H1 (cell line): ENCODE measurements around the gene MOV10L1. TPM values are rescaled to one million over a fixed set of nuclear protein-coding genes. Genes with fewer than 3 reads are reported as not detected.

Experiments
- CTCF ChIA-PET: fragments of 300-600 bp; sonication (Branson Sonifier 250); formaldehyde crosslinking; loops from one replicate; lab custom pipeline; 2021; ENCODE audit not compliant: partially characterized antibody; lab: Charles Lee
- POLR2A ChIA-PET: fragments of 300-600 bp; sonication (Branson Sonifier 250); formaldehyde crosslinking; loops from one replicate; lab custom pipeline; 2021; ENCODE audit warnings: inconsistent platforms; ENCODE audit not compliant: partially characterized antibody; lab: Charles Lee
- DNase-seq, 2 experiments: peaks; one replicate each; pipeline versions ENCODE4 v3.0.0 to v3.0.0-alpha.2; 2010 to 2022; ENCODE audit warnings: low spot score in 2 of 2, low read depth in 1 of 2, mixed read lengths in 1 of 2
- FAIRE-seq: peaks from 2 replicates; lab custom pipeline; 2011; peaks lifted over from hg19 to GRCh38; lab: Jason Lieb, UNC
- H2AFZ ChIP-seq: 2 replicates; pipeline ENCODE4 v1.8.1; 2012; ENCODE audit warnings: low read length, inconsistent platforms
- H2AK5ac ChIP-seq: 2 replicates; pipeline ENCODE4 v1.6.1; 2013; ENCODE audit warnings: low read depth, low read length
- H2BK120ac ChIP-seq: replicated peaks from 2 replicates; pipeline ENCODE3; 2013; ENCODE audit warnings: low read depth, low read length, inconsistent platforms
- H2BK12ac ChIP-seq: 2 replicates; pipeline ENCODE4 v1.6.1; 2013; ENCODE audit warnings: low read depth, low read length
- H2BK15ac ChIP-seq: 2 replicates; pipeline ENCODE4 v1.6.1; 2013; ENCODE audit warnings: low read length
- H2BK20ac ChIP-seq: 2 replicates; pipeline ENCODE4 v1.6.1; 2013; ENCODE audit warnings: low read length
- H2BK5ac ChIP-seq: 2 replicates; pipeline ENCODE4 v1.6.1; 2013; ENCODE audit warnings: low read depth, low read length
- H3K14ac ChIP-seq: 2 replicates; pipeline ENCODE4 v1.6.1; 2013; ENCODE audit warnings: inconsistent platforms; ENCODE audit not compliant: insufficient read length
- H3K18ac ChIP-seq: 2 replicates; pipeline ENCODE4 v1.6.1; 2013; ENCODE audit warnings: low read length; ENCODE audit errors: extremely low read depth
- H3K23ac ChIP-seq: 2 replicates; pipeline ENCODE4 v1.6.1; 2013; ENCODE audit warnings: inconsistent platforms; ENCODE audit not compliant: insufficient read length
- H3K23me2 ChIP-seq: 2 replicates; pipeline ENCODE4 v1.6.1; 2013; ENCODE audit warnings: low read depth, low read length
- H3K27ac ChIP-seq: 2 replicates; pipeline ENCODE4 v1.6.1; 2011; ENCODE audit warnings: low read depth, low read length, inconsistent platforms
- H3K27me3 ChIP-seq, 4 experiments: replicated peaks in 1 of 4; 1 replicate in 1 of 4; 2 replicates in 3 of 4; pipeline versions ENCODE4 v1.6.1 to v1.8.1; 2011 to 2013; ENCODE audit warnings: low read length in 3 of 4, mild to moderate bottlenecking in 3 of 4, inconsistent platforms in 2 of 4, mixed read lengths in 2 of 4, moderate library complexity in 1 of 4; ENCODE audit not compliant: control insufficient read depth in 3 of 4, insufficient read depth in 3 of 4; ENCODE audit errors: extremely low read depth in 1 of 4
- H3K36me3 ChIP-seq, 4 experiments: 2 replicates each; pipeline versions ENCODE4 v1.6.1 to v1.8.1; 2011 to 2013; ENCODE audit warnings: mild to moderate bottlenecking in 4 of 4, low read length in 3 of 4, moderate library complexity in 2 of 4, control low read depth in 1 of 4, inconsistent platforms in 1 of 4; ENCODE audit not compliant: insufficient read depth in 4 of 4, control insufficient read depth in 2 of 4
- H3K4ac ChIP-seq: replicated peaks from 2 replicates; pipeline ENCODE3; 2013; ENCODE audit warnings: low read length, low read depth, mixed read lengths, inconsistent platforms; ENCODE audit not compliant: insufficient read length
- H3K4me1 ChIP-seq, 4 experiments: replicated peaks in 1 of 4; 1 replicate in 1 of 4; 2 replicates in 3 of 4; pipeline versions ENCODE4 v1.6.1 to v1.8.1; 2011 to 2013; ENCODE audit warnings: low read length in 3 of 4, inconsistent platforms in 2 of 4, mixed read lengths in 1 of 4; ENCODE audit not compliant: insufficient read depth in 4 of 4, control insufficient read depth in 3 of 4
- H3K4me2 ChIP-seq, 2 experiments: 2 replicates each; pipeline versions ENCODE4 v1.6.1 to v1.8.1; 2011 to 2013; ENCODE audit warnings: low read depth in 2 of 2, low read length in 2 of 2, control low read depth in 1 of 2, inconsistent platforms in 1 of 2, mild to moderate bottlenecking in 1 of 2; ENCODE audit not compliant: insufficient read depth in 1 of 2
- H3K4me3 ChIP-seq, 4 experiments: fragments of 200-600, 300-600 bp in 1 of 4; sonication (generic), shearing (Covaris generic), sonication (Bioruptor Twin) in 1 of 4; 2 replicates each; pipeline versions ENCODE4 v1.5.1 to v1.8.1; 2011 to 2016; ENCODE audit warnings: low read length in 4 of 4, low read depth in 3 of 4, control low read depth in 2 of 4, inconsistent platforms in 2 of 4, mild to moderate bottlenecking in 2 of 4, mixed read lengths in 1 of 4, moderate library complexity in 1 of 4; ENCODE audit not compliant: insufficient read depth in 2 of 4; ENCODE audit errors: extremely low read depth in 1 of 4
- H3K56ac ChIP-seq: replicated peaks from 2 replicates; pipeline ENCODE3; 2013; ENCODE audit warnings: low read depth, mild to moderate bottlenecking, mixed read lengths, low read length, inconsistent platforms; ENCODE audit not compliant: insufficient read length
- H3K79me1 ChIP-seq: 2 replicates; pipeline ENCODE4 v1.6.1; 2013; ENCODE audit warnings: low read depth, low read length, control low read depth
- H3K79me2 ChIP-seq, 2 experiments: 2 replicates each; pipeline versions ENCODE4 v1.6.1 to v1.8.1; 2012 to 2013; ENCODE audit warnings: low read length in 2 of 2, mild to moderate bottlenecking in 2 of 2, inconsistent platforms in 1 of 2; ENCODE audit not compliant: insufficient read depth in 2 of 2, control insufficient read depth in 1 of 2
- H3K9ac ChIP-seq, 4 experiments: replicated peaks in 1 of 4; 1 replicate in 1 of 4; 2 replicates in 3 of 4; pipeline versions ENCODE4 v1.6.1 to v1.8.1; 2011 to 2013; ENCODE audit warnings: low read depth in 3 of 4, low read length in 3 of 4, control low read depth in 2 of 4, mild to moderate bottlenecking in 2 of 4, moderate library complexity in 2 of 4, inconsistent platforms in 1 of 4; ENCODE audit errors: extremely low read depth in 1 of 4
- H3K9me3 ChIP-seq, 2 experiments: 2 replicates each; pipeline versions ENCODE4 v1.6.1 to v1.8.1; 2012 to 2013; ENCODE audit warnings: mild to moderate bottlenecking in 2 of 2, moderate library complexity in 2 of 2, control low read depth in 1 of 2, inconsistent platforms in 1 of 2, low read depth in 1 of 2, low read length in 1 of 2, mixed read lengths in 1 of 2; ENCODE audit not compliant: insufficient read depth in 2 of 2
- H4K20me1 ChIP-seq, 2 experiments: replicated peaks in 1 of 2; 2 replicates each; pipeline versions ENCODE3 to v1.8.1; 2011 to 2013; ENCODE audit warnings: inconsistent platforms in 2 of 2, low read length in 2 of 2, mild to moderate bottlenecking in 1 of 2; ENCODE audit not compliant: insufficient read depth in 2 of 2, control insufficient read depth in 1 of 2
- H4K5ac ChIP-seq: 2 replicates; pipeline ENCODE4 v1.6.1; 2013; ENCODE audit warnings: low read length, low read depth, mixed read lengths, inconsistent platforms; ENCODE audit not compliant: insufficient read length
- H4K8ac ChIP-seq: 2 replicates; pipeline ENCODE4 v1.8.0; 2013; ENCODE audit warnings: mild to moderate bottlenecking, moderate library complexity, low read length, inconsistent platforms; ENCODE audit not compliant: insufficient read depth; ENCODE audit errors: extremely low read depth
- H4K91ac ChIP-seq: replicated peaks from 2 replicates; pipeline ENCODE3; 2013; ENCODE audit warnings: low read length, mixed read lengths, inconsistent platforms; ENCODE audit not compliant: insufficient read length
- CREB1 ChIP-seq: IDR thresholded peaks from 2 replicates; pipeline ENCODE4 v1.6.1; 2012; ENCODE audit warnings: inconsistent platforms
- CTBP2 ChIP-seq: IDR thresholded peaks from 2 replicates; pipeline ENCODE4 v1.7.0; 2011; ENCODE audit warnings: borderline replicate concordance, mild to moderate bottlenecking, moderate library complexity, mixed read lengths, low read length; ENCODE audit not compliant: insufficient read depth, insufficient read length
- GABPA ChIP-seq: IDR thresholded peaks from 2 replicates; pipeline ENCODE4 v1.6.1; 2011; ENCODE audit warnings: mild to moderate bottlenecking, low read length, moderate library complexity, borderline replicate concordance; ENCODE audit not compliant: insufficient read depth
- KDM4A ChIP-seq: IDR thresholded peaks from one replicate; pipeline ENCODE4 v1.7.1; 2012; ENCODE audit warnings: low read depth, mild to moderate bottlenecking, moderate library complexity, low read length, inconsistent platforms; ENCODE audit not compliant: severe bottlenecking
- PHF8 ChIP-seq: fragments of 200-600 bp; sonication (generic); conservative IDR thresholded peaks from 2 replicates; pipeline ENCODE4 v1.7.1; 2012; ENCODE audit warnings: low read depth, mild to moderate bottlenecking, inconsistent platforms, low read length, moderate library complexity
- POLR2A ChIP-seq, 2 experiments: IDR thresholded peaks; 1 replicate in 1 of 2; 2 replicates in 1 of 2; pipeline ENCODE4 v1.6.1; 2011; ENCODE audit warnings: low read depth in 2 of 2, low read length in 2 of 2, mild to moderate bottlenecking in 2 of 2; ENCODE audit errors: control extremely low read depth in 1 of 2
- RBBP5 ChIP-seq: IDR thresholded peaks from 2 replicates; pipeline ENCODE4 v1.7.1; 2012; ENCODE audit warnings: low read depth, mild to moderate bottlenecking, inconsistent platforms, low read length, moderate library complexity, borderline replicate concordance
- SIX5 ChIP-seq: IDR thresholded peaks from 2 replicates; pipeline ENCODE4 v1.6.1; 2011; ENCODE audit warnings: mild to moderate bottlenecking, low read depth, low read length
- SP1 ChIP-seq: IDR thresholded peaks from 2 replicates; pipeline ENCODE4 v1.6.1; 2011; ENCODE audit warnings: low read depth, low read length
- SP2 ChIP-seq: IDR thresholded peaks from 2 replicates; pipeline ENCODE4 v1.6.1; 2012; ENCODE audit warnings: mild to moderate bottlenecking, low read length, inconsistent platforms
- TAF1 ChIP-seq: IDR thresholded peaks from 2 replicates; pipeline ENCODE4 v1.6.1; 2011; ENCODE audit warnings: mild to moderate bottlenecking, low read depth, low read length
- YY1 ChIP-seq: IDR thresholded peaks from 2 replicates; pipeline ENCODE4 v1.6.1; 2011; ENCODE audit warnings: low read depth, mild to moderate bottlenecking, low read length
- WGBS, 2 experiments: shearing (Covaris generic) in 1 of 2; methylation state at CpG; one replicate each; pipeline versions ENCODE4 v1.1.6 to v1.1.7; 2013 to 2015; ENCODE audit warnings: low lambda C conversion rate in 2 of 2, mixed read lengths in 2 of 2, inconsistent platforms in 1 of 2, low coverage in 1 of 2, missing lambda C conversion rate in 1 of 2; ENCODE audit not compliant: insufficient replicate concordance in 2 of 2, insufficient coverage in 1 of 2, insufficient read length in 1 of 2; ENCODE audit errors: extremely low coverage in 1 of 2, missing lambda C conversion rate in 1 of 2; 5-methylcytosine and 5-hydroxymethylcytosine counted together
- polyA plus RNA-seq, 7 experiments: library from polyadenylated mRNA; depleted of rRNA in 3 of 7; stranded (reverse) in 5 of 7; unstranded in 2 of 7; fragments of >200 nt in 5 of 7; fragments of 200-250 nt in 2 of 7; gene quantifications; 1 replicate in 5 of 7; 2 replicates in 1 of 7; 4 replicates in 1 of 7; pipeline versions ENCODE4 v1.2.1 to v1.2.3, GENCODE V29; 2011 to 2013; ENCODE audit warnings: missing spikeins in 2 of 7, mixed read lengths in 2 of 7
- total RNA-seq: library from RNA; stranded (reverse); fragmentation: NEBNext Ultra II Directional; extraction: Animal tissue kit (Norgen Biotek cat#: 25700); gene quantifications from 2 replicates; pipeline ENCODE4 v1.2.1, GENCODE V29; 2021

Gene MOV10L1
- total and polyA plus RNA-seq, 2 of the 8 experiments (the other 6 are each of a cell fraction or from before 2014, with no cell fraction given), result 0.32 TPM; not detected in 1

DNA sequence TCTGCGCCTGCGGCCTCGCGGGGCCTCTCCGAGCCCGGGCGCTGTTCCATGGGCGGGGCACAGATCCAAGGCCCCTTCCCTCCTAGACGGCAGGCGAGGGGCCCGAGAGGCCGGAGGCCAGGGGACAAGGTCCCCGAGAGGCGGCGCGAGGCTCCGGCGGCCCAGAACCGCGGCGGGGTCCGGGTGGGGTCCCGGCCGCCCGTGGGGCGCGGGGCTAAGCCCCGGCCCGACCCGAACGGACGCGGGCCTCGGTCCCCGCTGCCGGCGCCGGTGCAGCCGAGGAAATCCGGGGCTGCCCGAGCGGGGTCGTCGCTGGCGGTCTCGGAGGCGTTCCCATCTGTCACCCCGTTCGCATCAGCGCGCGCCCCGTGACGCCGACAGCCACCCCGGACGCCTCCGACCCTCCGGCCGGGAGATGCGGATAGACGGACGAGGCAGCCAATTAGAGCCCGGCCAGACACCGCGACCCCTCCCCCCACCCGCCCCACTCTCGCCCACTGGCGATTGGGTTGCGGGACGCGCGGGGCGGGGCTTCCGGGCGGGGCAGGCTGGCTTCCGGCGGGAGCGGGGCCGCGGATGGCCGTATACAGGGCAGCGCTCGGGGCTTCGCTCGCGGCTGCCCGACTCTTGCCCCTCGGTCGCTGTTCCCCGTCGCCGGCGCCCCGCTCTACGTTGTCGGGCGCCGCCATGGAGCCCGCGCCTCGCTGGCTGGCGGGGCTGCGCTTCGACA lies 110.8 kb downstream of the MOV10L1 start, which contains the start of gene SELENOO:
SELENOO (plus strand) TSS at position 551 of the 730 bp plus-strand sequence; CDS start at position 577, 26 bp downstream.
- Histone ChIP-seq H2BK12ac (no peak within 1 kb of the TSS), H3K9ac (peak within 1 kb of the TSS; percentile 34 to 93 (median 63)), H4K8ac (peak within 1 kb of the TSS; percentile 63), H3K4ac (peak within 1 kb of the TSS; percentile 21), H3K27me3 (no peaks in the 10 kb centered on the region), H3K4me3 (peak within 1 kb of the TSS; percentile 41 to 69 (median 64)), H2BK20ac (no peak within 1 kb of the TSS), H4K20me1 (peaks cover 0 to 16% of the 10 kb centered on the region in 2 experiments), H3K56ac (peak within 1 kb of the TSS; percentile 5), H3K79me1 (no peaks in the 10 kb centered on the region; the same call in 1 of the 2 replicates), H2BK5ac (peak within 1 kb of the TSS; percentile 24; the same call in 1 of the 2 replicates), H3K36me3 (peaks cover 2 to 24% (median 8%) of the 10 kb centered on the region in 4 experiments; a peak in 6 of 8 replicates), H3K27ac (no peak within 1 kb of the TSS), H3K9me3 (no peaks in the 10 kb centered on the region), H3K18ac (peak within 1 kb of the TSS; percentile 83), H4K5ac (no peak within 1 kb of the TSS), H2AFZ (peak within 1 kb of the TSS; percentile 36; the same call in 1 of the 2 replicates), H3K4me1 (peaks cover 0 to 7% (median 5%) of the 10 kb centered on the region in 4 experiments; a peak in 6 of 7 replicates), H3K4me2 (peak within 1 kb of the TSS; percentile 84 to 98), H2BK120ac (no peak within 1 kb of the TSS), H3K79me2 (peaks cover 0 to 11% of the 10 kb centered on the region in 2 experiments; a peak in 1 of 4 replicates), H2AK5ac (no peak within 1 kb of the TSS), H3K14ac (no peak within 1 kb of the TSS), H2BK15ac (no peak within 1 kb of the TSS), H3K23ac (no peak within 1 kb of the TSS), H4K91ac (no peak within 1 kb of the TSS), H3K23me2 (peaks cover 13% of the 10 kb centered on the region; the same call in 1 of the 2 replicates)
- FAIRE-seq, result no peak
- ChIA-PET CTCF (interaction anchor here (0.6 to 0.9 kb wide), 2 partner anchors 23 to 345 kb away, joined by 3 read pairs; partner anchors contain the start of gene KLHDC7B), POLR2A (interaction anchor here (1.5 kb wide), 1 partner anchor 44 kb away, joined by 5 read pairs; the partner anchor contains the start of gene TUBGCP6)
- 1% methylated on average over 34 of the region's 105 CpGs; no CpG with 5 or more reads in 1 of the 2 experiments for WGBS, 2 experiments
- TF ChIP-seq GABPA (peak; percentile 76), CREB1 (peak; percentile 50), SP2 (peak; percentile 37; the same call in 1 of the 2 replicates), YY1 (peak; percentile 18; the same call in 1 of the 2 replicates), PHF8 (peak; percentile 78), SP1 (0 out of 2 replicates have a peak, but pooled peaks have one; percentile 27), RBBP5 (no peak), POLR2A (IDR thresholded peaks at IDR 0.05; ENCODE audit: control extremely low read depth in 1 of 2, low read depth in 2 of 2, low read length in 2 of 2) (peak in 1 of 2 experiments; percentile 48; a peak in 1 of 3 replicates), KDM4A (peak; percentile 78), SIX5 (no peak), CTBP2 (no peak), TAF1 (peak; percentile 51)
- peak; percentile 47 to 85 for DNase-seq
